Measurements from ENCODE around the gene LRP1B.

Gene LRP1B

DNA sequence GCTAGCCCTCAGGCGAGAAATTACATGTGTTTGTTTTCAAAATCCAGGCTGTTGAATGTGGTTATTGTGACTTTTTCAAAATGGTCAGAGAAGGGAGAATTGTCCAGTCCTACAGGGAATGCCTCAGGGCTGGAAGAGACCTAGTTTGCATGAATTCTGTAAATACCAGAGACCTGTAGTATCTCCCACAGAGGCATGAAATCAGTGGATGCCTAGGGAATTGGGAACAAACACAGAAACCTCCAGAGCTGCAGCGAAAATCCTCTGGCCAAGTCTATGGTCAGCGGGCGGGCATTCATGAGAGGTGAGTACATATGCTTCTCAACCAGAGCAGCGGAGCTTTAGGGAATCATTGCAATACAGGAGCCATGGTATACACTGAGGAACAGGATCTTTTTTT, 1754.1 kb downstream of the LRP1B start:
- Histone ChIP-seq H3K9ac (ENCODE audit: low read length) (no peak overlapping the region), H3K27ac (ENCODE audit: low read depth, low read length) (0 out of 2 replicates have a peak overlapping the region, but pooled peaks have one; percentile 8), H3K4me1 (ENCODE audit: control insufficient read depth, insufficient read depth, low read length) (peaks cover 10% of the 10 kb centered on the region; the same call in 1 of the 2 replicates), H3K9me3 (ENCODE audit: control insufficient read depth, insufficient read depth, low read depth, low read length) (no peaks in the 10 kb centered on the region), H3K36me3 (ENCODE audit: control insufficient read depth, insufficient read depth, low read length) (no peaks in the 10 kb centered on the region), H3K4me3 (ENCODE audit: low read depth, low read length) (no peak overlapping the region), H3K27me3 (ENCODE audit: control insufficient read depth, insufficient read depth, low read length) (no peaks in the 10 kb centered on the region)

DNA sequence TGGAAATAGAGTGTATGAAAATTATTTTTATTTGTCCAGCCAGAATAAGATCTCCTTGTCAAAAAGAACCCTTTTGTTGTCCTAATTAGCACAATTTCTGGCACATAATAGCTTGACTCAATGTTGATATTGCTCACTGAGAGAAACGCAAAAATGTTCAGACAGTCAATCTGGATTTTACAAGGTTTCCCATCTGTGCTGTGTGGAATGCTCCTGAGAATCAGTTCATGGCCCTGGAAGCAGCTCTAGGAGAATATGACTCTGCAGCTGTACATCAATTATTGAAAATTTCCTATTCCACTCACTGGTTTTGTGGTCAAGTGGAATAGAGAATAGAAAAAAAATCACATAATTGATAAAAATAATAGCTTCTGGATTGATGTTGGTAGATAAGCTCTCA, 1767.7 kb downstream of the LRP1B start:
- H3K36me3 ChIP-seq (ENCODE audit: control insufficient read depth, insufficient read depth, low read length): no peaks in the 10 kb centered on the region
- H3K9me3 ChIP-seq (ENCODE audit: control insufficient read depth, insufficient read depth, low read depth, low read length): no peaks in the 10 kb centered on the region

DNA sequence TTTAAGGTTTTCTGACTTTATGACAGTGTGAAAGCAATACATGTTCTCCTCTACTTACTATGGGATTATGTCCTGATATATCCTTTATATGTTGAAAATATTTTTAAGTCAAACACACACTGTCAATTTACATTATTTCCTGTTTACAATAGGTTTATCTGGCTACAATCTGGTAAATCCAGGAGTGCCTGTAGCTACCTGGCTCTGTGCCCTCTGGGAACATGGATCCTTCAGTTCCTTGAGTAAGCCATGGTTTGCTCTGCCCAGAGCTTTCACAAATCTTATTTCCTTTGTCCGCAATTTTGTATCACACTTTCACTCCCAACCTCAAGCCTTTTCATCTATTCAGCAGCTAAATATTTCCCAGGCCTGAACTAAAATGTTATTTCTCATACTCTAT, 1768.5 kb downstream of the LRP1B start:
- H3K36me3 ChIP-seq (ENCODE audit: control insufficient read depth, insufficient read depth, low read length): no peaks in the 10 kb centered on the region
- H3K4me3 ChIP-seq (ENCODE audit: low read depth, low read length): no peak overlapping the region
- H3K4me1 ChIP-seq (ENCODE audit: control insufficient read depth, insufficient read depth, low read length): no peaks in the 10 kb centered on the region
- no peaks in the 10 kb centered on the region for H3K27me3 ChIP-seq (ENCODE audit: control insufficient read depth, insufficient read depth, low read length)
- no peak overlapping the region for H3K9ac ChIP-seq (ENCODE audit: low read length)
- H3K9me3 ChIP-seq (ENCODE audit: control insufficient read depth, insufficient read depth, low read depth, low read length): no peaks in the 10 kb centered on the region
- H3K27ac ChIP-seq (ENCODE audit: low read depth, low read length): no peak overlapping the region

More for the DNA sequence above, 1767.7 kb downstream of the LRP1B start:
- Histone ChIP-seq H3K4me3 (ENCODE audit: low read depth, low read length) (no peak overlapping the region), H3K4me1 (ENCODE audit: control insufficient read depth, insufficient read depth, low read length) (no peaks in the 10 kb centered on the region), H3K27ac (ENCODE audit: low read depth, low read length) (no peak overlapping the region), H3K9ac (ENCODE audit: low read length) (no peak overlapping the region), H3K27me3 (ENCODE audit: control insufficient read depth, insufficient read depth, low read length) (no peaks in the 10 kb centered on the region)

DNA sequence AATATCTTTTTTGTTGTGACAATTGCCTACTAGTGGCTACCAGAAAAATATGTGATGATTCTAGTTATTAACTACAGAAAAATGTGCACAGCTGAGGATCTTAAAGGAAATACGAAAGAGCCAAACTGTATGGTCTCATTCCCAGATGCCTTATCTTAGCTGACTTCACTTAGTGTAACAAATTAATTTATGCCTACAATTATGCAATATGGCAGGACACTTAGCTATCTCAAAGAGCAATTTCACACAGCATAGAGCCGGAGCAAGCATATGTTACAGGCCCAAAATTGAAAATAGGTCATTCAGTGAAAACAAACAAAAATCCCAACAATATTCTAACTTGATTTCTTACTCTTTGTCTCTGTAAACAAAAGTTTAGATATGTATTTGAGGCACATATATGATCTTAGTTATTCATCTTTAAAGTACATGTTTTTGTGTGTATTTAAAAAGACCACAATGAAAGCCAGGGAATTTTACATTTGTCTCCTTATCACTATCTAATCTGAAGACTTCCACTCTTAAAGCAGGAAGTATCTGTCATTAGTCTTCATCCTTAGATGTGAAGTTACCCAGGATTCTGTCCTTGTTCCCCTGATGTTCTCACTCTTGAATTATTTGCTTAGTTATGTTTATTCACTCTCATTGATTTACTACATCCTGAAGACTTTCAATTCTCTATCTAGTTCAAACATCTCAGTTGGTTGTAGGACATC, 1771.6 kb downstream of the LRP1B start:
- Histone ChIP-seq H3K27ac (ENCODE audit: low read depth, low read length) (no peak overlapping the region), H3K4me3 (ENCODE audit: low read depth, low read length) (no peak overlapping the region), H3K36me3 (ENCODE audit: control insufficient read depth, insufficient read depth, low read length) (no peaks in the 10 kb centered on the region), H3K27me3 (ENCODE audit: control insufficient read depth, insufficient read depth, low read length) (no peaks in the 10 kb centered on the region), H3K9me3 (ENCODE audit: control insufficient read depth, insufficient read depth, low read depth, low read length) (no peaks in the 10 kb centered on the region), H3K4me1 (ENCODE audit: control insufficient read depth, insufficient read depth, low read length) (peaks cover 9% of the 10 kb centered on the region), H3K9ac (ENCODE audit: low read length) (no peak overlapping the region)

DNA sequence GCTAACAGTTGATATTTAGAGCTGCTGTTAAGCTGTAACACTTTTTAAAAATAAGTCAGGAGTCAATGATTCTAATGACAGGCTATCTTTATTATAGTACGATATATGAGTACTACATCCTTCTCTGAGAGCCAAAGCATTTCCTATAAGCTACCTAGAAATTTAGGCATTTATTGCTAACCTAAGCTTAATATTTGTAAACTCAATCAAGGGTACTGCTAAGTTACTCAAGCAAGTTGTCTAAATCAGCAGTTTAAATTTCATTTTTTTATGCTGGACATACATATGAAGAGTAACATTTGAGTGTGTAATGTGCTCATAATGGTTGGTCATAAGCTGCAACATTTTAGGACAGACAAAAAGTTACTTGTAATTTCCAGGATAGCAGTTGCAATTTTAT, 1774.1 kb downstream of the LRP1B start:
- H3K27ac ChIP-seq (ENCODE audit: low read depth, low read length): no peak overlapping the region
- no peaks in the 10 kb centered on the region for H3K9me3 ChIP-seq (ENCODE audit: control insufficient read depth, insufficient read depth, low read depth, low read length)
- no peaks in the 10 kb centered on the region for H3K36me3 ChIP-seq (ENCODE audit: control insufficient read depth, insufficient read depth, low read length)
- no peaks in the 10 kb centered on the region for H3K27me3 ChIP-seq (ENCODE audit: control insufficient read depth, insufficient read depth, low read length)
- no peak overlapping the region for H3K9ac ChIP-seq (ENCODE audit: low read length)
- H3K4me1 ChIP-seq (ENCODE audit: control insufficient read depth, insufficient read depth, low read length): peaks cover 9% of the 10 kb centered on the region
- H3K4me3 ChIP-seq (ENCODE audit: low read depth, low read length): no peak overlapping the region

DNA sequence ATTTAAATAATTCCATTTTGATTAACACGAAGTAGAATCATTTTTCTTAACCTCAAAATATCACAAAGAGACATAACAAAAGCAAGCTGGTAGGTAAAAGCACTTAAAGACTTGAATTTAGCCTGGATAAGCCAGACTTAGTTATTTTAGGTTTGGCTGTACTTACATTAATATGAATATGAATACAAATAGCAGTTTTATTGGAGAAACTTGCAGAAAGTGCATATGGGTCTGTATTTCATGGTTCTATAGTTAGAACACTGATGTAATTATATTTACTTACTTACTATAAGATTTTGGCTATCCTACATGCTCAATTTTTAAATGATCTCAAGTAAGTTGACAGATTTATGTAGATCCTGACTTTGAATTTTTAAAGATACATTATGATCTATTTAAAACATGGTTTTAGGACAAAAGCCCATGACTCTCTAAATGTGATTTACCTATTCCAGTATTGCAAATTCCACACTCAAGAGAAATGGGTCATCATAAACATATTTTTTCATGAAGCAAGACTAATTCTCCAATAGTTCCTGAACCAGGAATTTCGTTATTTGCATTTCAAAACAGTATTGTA, 1775.2 kb downstream of the LRP1B start:
- no peaks in the 10 kb centered on the region for H3K36me3 ChIP-seq (ENCODE audit: control insufficient read depth, insufficient read depth, low read length)
- H3K9me3 ChIP-seq (ENCODE audit: control insufficient read depth, insufficient read depth, low read depth, low read length): no peaks in the 10 kb centered on the region
- H3K4me1 ChIP-seq (ENCODE audit: control insufficient read depth, insufficient read depth, low read length): peaks cover 9% of the 10 kb centered on the region

DNA sequence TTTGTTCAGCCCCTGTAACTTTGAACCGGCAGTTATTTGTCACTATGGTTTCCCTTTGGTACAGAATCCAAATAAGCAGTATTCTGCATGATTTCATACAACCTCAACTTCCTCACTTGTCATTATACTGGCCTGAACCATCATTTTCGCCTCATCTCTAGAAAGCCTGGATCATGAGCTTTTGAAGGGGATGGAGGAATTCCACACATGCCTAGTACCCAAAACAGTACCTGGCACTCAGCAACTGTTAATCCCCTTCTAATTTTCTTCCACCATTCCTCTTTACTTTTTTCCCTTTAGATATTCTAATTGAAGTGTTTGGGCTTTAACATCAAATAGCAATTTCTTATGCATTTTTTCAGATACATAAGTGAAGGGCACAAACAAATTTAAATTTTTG, 1776.3 kb downstream of the LRP1B start:
- Histone ChIP-seq H3K36me3 (ENCODE audit: control insufficient read depth, insufficient read depth, low read length) (no peaks in the 10 kb centered on the region), H3K27ac (ENCODE audit: low read depth, low read length) (no peak overlapping the region), H3K9me3 (ENCODE audit: control insufficient read depth, insufficient read depth, low read depth, low read length) (no peaks in the 10 kb centered on the region), H3K9ac (ENCODE audit: low read length) (no peak overlapping the region), H3K27me3 (ENCODE audit: control insufficient read depth, insufficient read depth, low read length) (no peaks in the 10 kb centered on the region), H3K4me1 (ENCODE audit: control insufficient read depth, insufficient read depth, low read length) (peaks cover 9% of the 10 kb centered on the region), H3K4me3 (ENCODE audit: low read depth, low read length) (no peak overlapping the region)

More for the DNA sequence above, 1775.2 kb downstream of the LRP1B start:
- peak overlapping the region; percentile 24; the same call in 1 of the 2 replicates for H3K27ac ChIP-seq (ENCODE audit: low read depth, low read length)
- no peak overlapping the region for H3K4me3 ChIP-seq (ENCODE audit: low read depth, low read length)
- H3K27me3 ChIP-seq (ENCODE audit: control insufficient read depth, insufficient read depth, low read length): no peaks in the 10 kb centered on the region
- no peak overlapping the region for H3K9ac ChIP-seq (ENCODE audit: low read length)

DNA sequence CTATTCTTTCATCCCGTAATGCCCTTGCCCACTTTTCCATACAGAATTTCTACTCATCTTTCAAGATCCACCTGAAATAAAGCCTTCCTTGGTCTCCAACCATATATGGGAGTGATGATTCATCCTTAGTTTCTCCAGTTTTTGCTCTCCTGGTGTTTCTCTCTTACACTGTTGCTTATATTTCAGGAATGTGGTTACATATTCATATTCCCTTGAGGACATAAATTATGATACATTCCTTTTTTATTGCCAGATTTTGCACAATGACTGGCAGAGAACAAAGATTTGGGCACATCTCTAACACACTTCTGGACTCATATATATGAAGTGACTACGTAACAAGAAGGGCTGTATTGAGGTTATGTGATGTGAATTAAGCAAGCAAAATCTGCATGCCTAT, 1777.3 kb downstream of the LRP1B start:
- H3K27ac ChIP-seq (ENCODE audit: low read depth, low read length): no peak overlapping the region

DNA sequence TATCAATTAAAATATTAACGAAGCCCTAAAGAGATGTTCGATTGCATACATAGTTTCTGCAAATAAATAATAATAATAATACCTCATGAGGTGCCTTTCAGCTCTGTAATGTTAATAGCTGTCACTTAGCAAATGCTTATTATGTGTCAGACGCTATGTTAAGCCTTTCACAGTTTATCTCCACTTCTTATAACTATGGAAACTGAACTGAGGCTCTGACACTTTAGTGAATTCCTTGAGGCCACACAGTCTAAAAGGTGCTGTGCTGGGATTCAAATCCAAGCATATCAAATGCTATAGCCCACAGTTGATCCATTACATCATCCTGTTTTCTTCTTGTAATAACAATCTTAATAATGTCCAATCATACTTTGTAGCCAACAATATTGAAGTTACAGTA, 1779.1 kb downstream of the LRP1B start:
- Histone ChIP-seq H3K9ac (ENCODE audit: low read length) (no peak overlapping the region), H3K9me3 (ENCODE audit: control insufficient read depth, insufficient read depth, low read depth, low read length) (no peaks in the 10 kb centered on the region), H3K27me3 (ENCODE audit: control insufficient read depth, insufficient read depth, low read length) (no peaks in the 10 kb centered on the region), H3K27ac (ENCODE audit: low read depth, low read length) (no peak overlapping the region), H3K4me1 (ENCODE audit: control insufficient read depth, insufficient read depth, low read length) (peaks cover 18% of the 10 kb centered on the region), H3K4me3 (ENCODE audit: low read depth, low read length) (no peak overlapping the region), H3K36me3 (ENCODE audit: control insufficient read depth, insufficient read depth, low read length) (no peaks in the 10 kb centered on the region)

More for the DNA sequence above, 1777.3 kb downstream of the LRP1B start:
- Histone ChIP-seq H3K9ac (ENCODE audit: low read length) (no peak overlapping the region), H3K27me3 (ENCODE audit: control insufficient read depth, insufficient read depth, low read length) (no peaks in the 10 kb centered on the region), H3K4me3 (ENCODE audit: low read depth, low read length) (no peak overlapping the region), H3K36me3 (ENCODE audit: control insufficient read depth, insufficient read depth, low read length) (no peaks in the 10 kb centered on the region), H3K4me1 (ENCODE audit: control insufficient read depth, insufficient read depth, low read length) (peaks cover 16% of the 10 kb centered on the region), H3K9me3 (ENCODE audit: control insufficient read depth, insufficient read depth, low read depth, low read length) (no peaks in the 10 kb centered on the region)

DNA sequence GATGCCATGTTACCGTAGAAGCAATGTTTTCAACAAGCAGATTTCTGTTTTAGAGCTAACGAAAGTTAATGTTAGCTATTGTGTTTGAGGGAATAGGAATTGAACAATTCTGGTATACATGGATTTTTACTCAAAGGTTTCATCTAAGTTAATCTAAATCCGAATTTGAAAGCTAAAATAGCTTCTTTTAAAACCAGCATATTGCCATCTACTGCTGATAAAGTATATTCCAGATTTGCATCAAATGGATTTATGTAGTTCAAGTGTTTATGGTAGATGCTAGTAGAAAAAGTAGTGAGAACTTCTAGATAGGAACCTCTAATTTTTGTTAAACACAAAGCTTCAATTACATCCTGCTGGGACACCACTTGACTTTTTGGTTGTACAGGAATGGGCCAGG, 1781.1 kb downstream of the LRP1B start:
- Histone ChIP-seq H3K4me1 (ENCODE audit: control insufficient read depth, insufficient read depth, low read length) (peaks cover 9% of the 10 kb centered on the region), H3K4me3 (ENCODE audit: low read depth, low read length) (no peak overlapping the region), H3K36me3 (ENCODE audit: control insufficient read depth, insufficient read depth, low read length) (no peaks in the 10 kb centered on the region), H3K9ac (ENCODE audit: low read length) (no peak overlapping the region), H3K27me3 (ENCODE audit: control insufficient read depth, insufficient read depth, low read length) (no peaks in the 10 kb centered on the region), H3K27ac (ENCODE audit: low read depth, low read length) (no peak overlapping the region), H3K9me3 (ENCODE audit: control insufficient read depth, insufficient read depth, low read depth, low read length) (no peaks in the 10 kb centered on the region)

DNA sequence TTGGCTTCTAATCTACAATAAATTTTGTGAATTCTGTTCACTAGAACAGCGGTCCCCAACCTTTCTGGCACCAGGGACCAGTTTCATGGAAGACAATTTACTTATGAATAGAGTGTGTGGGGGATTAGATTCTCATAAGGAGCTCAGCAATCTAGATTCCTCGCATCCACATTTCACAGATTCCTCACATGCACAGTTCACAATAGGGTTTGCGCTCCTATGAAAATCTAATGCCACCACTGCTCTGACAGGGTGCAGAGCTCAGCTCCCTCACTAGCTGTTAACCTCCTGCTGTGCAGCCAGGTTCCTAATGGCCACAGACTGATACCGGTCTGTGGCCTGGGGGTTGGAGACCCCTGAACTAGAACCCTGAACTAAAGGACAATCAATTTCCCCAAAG, 1782.0 kb downstream of the LRP1B start:
- Histone ChIP-seq H3K9me3 (ENCODE audit: control insufficient read depth, insufficient read depth, low read depth, low read length) (no peaks in the 10 kb centered on the region), H3K9ac (ENCODE audit: low read length) (no peak overlapping the region), H3K27me3 (ENCODE audit: control insufficient read depth, insufficient read depth, low read length) (no peaks in the 10 kb centered on the region), H3K4me3 (ENCODE audit: low read depth, low read length) (no peak overlapping the region), H3K27ac (ENCODE audit: low read depth, low read length) (no peak overlapping the region), H3K4me1 (ENCODE audit: control insufficient read depth, insufficient read depth, low read length) (peaks cover 9% of the 10 kb centered on the region), H3K36me3 (ENCODE audit: control insufficient read depth, insufficient read depth, low read length) (no peaks in the 10 kb centered on the region)
